H54 (cell line): ENCODE data around the gene RBM33.

ENCODE experiments used
- DNase-seq: peaks from one replicate; pipeline ENCODE4 v3.0.0; 2011; ENCODE audit warnings: low spot score, mixed read lengths; ENCODE audit not compliant: insufficient read length
- FAIRE-seq: peaks from 3 replicates; lab custom pipeline; 2011; peaks lifted over from hg19 to GRCh38; lab: Jason Lieb, UNC
- POLR2A ChIP-seq: IDR thresholded peaks from 2 replicates; pipeline ENCODE4 v1.6.1; 2011; ENCODE audit warnings: low read depth, mild to moderate bottlenecking, low read length

RBM33 gene

GRCh38 chr7:155807065-155807671 lies 162.7 kb downstream of the RBM33 start:
- TF ChIP-seq POLR2A = no peak
- FAIRE-seq = no peak
- DNase-seq = no peak

DNA sequence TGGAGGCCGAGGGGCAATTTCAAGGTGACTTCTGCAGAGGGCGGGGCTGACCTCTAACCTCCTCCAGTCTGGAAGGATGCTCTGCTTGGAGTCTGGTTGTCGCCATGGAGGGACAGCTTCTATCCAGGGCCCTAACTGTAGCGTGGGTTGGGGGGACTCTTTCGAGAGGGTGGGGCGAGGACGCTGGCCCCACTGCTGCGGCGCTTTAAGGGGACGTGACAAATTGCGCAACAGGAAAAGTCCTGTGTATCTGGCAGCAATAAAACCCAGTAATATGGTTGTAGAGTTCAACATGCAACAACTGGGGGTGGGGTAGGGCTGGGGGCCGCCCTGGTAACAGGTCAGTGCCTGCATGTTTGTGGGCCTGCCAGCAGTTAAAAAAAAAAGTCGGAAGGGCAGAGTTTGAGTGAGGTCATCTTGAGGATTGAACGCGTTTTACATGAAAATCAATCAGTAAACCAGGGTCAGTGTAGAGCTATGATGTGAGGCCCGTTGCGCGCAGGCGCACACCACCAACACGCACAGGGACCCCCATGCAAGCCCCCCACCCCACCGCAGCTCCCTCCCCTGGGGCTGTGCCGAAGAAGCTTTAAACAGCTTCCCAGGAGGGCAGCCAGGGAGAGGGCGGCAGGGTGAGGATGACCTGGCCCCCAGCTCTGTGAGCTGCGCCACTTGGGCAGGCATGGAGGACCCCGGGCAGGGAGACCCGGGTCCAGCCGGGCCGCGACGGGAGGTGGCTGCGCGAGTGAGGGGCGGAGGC lies 163.5 kb downstream of the RBM33 start:
- DNase-seq = no peak
- FAIRE-seq = no peak

DNA sequence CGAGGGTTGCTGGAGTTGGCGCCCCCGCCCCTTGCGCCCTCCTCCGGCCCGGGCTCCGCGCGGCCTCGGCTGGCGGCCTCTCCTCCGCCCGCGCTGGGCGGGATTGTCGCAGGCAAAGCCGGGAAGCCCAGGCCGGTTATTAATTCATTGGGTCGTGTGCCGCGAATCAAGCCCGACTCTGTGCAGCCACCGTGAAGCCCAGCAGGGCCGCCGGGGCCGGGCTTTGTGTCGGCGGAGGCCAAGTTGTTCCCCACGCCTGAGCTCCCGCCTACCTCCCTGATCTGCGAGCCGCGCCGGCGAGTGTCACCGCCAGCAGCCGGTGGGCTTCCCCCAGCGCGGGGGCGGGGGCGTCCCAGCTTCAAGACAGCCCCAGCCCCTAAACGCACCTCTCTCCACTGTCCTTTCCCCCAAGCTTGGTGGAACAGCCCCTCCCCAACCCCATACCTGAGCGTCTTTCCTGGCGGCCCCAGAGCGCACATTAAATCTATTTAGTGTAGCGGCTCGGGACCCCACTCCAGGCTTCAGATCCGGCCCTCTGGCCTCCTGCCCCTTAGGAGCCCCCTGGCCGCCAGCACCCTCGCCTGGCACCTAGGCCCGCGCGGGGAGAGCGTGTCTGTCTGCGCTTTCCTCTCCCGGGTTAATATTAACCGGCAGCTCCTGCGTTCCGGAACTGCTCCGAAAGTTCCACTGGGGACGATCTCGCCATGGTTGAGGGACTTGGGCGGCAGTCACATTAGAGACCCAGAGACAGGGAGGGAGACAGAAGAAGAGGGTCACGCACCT lies 164.3 kb downstream of the RBM33 start:
- no peak for FAIRE-seq
- no peak for DNase-seq
- no peak for TF ChIP-seq POLR2A

More for the DNA sequence above, 163.5 kb downstream of the RBM33 start:
- no peak for TF ChIP-seq POLR2A

GRCh38 chr7:155809332-155809946 lies 165.0 kb downstream of the RBM33 start:
- TF ChIP-seq POLR2A = no peak
- FAIRE-seq (no peak), DNase-seq (no peak)

DNA sequence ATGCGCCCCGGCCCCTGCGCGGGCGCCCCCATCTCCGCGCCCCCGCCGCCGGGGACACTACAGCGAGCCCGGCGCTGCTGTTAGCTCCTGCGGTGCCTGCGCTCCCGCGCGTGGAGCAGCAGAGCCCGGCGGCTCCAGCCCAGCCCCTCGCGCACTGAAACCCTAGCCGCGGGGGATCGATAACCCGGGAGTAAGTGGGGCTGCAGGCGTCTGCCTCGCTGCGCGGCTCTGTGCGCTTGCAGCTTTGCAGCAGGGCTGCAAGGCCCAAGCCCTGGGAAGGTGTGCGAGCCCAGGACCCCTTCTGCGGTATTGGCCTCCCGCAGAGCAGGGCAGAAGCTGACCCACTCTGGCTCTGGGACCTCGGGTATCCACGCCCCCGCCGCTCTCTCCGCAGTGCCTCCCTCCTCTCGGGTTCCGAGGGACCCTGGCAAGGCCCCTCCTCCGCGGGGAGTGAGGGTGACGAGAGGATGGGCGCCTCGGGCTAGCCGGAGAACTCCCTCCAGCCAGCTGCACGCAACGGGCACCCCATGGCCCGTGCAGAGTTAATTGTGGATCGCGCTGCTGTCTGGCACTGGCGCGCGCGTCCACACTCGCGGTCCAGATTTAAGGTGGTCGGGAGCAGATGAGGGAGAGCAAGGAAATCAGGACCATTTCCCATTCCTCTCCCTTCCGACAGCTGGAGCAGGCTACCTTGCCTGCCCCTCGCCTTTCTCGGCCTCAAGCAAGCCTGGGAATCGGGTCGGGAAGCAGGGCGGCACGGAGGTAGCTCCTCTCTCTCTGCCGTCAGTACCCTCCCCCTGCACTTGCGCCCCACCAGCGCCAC lies 165.7 kb downstream of the RBM33 start:
- TF ChIP-seq POLR2A = no peak
- DNase-seq = no peak
- no peak for FAIRE-seq

DNA sequence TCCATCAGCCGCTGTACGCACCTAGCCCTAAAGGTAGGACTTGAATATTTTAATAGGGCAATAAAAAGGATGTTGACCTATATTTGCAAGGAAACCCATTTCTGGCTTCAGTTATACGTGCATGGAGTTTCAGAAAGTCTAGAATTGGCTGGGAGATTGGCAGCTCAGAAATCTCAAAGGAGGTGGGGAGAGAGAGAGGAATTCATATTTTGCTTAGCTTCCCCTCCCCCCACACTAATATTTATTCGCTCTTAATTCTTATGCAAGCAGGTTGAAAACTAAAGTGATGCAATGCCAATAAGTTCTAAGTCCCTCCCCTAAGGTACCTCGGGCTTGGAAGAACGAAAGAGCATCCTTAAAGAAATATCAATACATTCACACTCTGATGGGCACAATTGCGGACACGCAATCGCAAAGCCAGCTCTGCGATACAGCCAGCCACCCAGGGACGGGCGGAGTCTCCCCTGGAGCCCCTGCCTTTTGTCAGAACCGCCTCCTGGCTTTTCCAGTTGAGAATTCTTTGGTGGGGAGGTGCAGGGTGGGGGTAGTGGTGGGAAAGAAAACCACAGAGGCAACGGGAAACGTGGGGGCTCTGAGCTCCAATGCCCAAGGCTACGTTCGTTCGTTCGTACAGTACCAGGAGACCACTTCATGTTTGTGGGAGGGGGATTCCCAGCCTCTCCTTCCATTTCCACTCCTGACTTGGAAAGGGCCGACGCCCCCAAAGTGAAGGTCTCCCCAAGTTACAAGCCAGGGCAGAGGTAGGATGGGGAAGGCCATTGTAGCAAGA lies 166.5 kb downstream of the RBM33 start:
- FAIRE-seq (no peak), DNase-seq (no peak)
- TF ChIP-seq POLR2A = no peak

GRCh38 chr7:155811560-155811894 lies 167.1 kb downstream of the RBM33 start:
- no peak for TF ChIP-seq POLR2A
- FAIRE-seq (no peak), DNase-seq (no peak)

- TF ChIP-seq POLR2A = no peak
- FAIRE-seq = no peak
- no peak for DNase-seq
Measured at GRCh38 chr7:155811895-155812761, 167.7 kb downstream of the RBM33 start, which contains the start of gene SHH. Gene SHH (minus strand): TSS chr7:155812463. CDS start chr7:155812122, 341 bp downstream.

- DNase-seq (no peak), FAIRE-seq (no peak)
- no peak for TF ChIP-seq POLR2A
Measured at GRCh38 chr7:155813125-155813524, 168.7 kb downstream of the RBM33 start.

GRCh38 chr7:155813546-155814315 lies 169.3 kb downstream of the RBM33 start:
- no peak for FAIRE-seq
- TF ChIP-seq POLR2A = no peak

More at GRCh38 chr7:155813546-155814315, 169.3 kb downstream of the RBM33 start:
- DNase-seq = no peak
